DMS79 treated with DMSO at 0.1 percent for 48 hours (cell line): ENCODE data around the gene LTB4R.
"Not testable (repeated sequence)": the region's sequence is repeated elsewhere in the genome, so short reads cannot be mapped to it uniquely, and the experiment has no call there.

Source experiments
- DNase-seq: peaks from one replicate; lab custom pipeline; 2025; lab: John Stamatoyannopoulos, UW

The LTB4R gene

DNA sequence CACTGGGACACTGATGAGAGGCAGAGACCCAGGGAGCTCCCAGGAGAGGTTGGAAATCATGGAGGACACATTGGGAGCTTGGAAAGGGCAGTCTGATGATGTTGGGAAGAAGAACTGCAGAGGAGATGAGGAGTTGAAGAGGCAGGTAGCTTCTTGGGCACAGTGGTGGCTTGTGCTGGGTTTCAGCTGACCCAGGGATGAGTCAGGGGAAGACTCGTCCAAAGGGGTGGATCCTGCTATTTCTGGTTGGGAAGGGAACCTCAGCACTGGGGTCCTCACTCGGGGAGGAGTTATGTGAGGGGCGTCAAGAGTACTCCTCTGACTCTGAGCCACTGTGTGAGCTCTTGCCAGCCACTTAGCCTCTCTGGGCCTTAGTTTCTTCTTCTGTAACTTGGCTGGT, 12.0 kb downstream of the LTB4R start:
- DNase-seq, result no peak

GRCh38 chr14:24324024-24324423, 12.7 kb downstream of the LTB4R start:
- no peak for DNase-seq

DNA sequence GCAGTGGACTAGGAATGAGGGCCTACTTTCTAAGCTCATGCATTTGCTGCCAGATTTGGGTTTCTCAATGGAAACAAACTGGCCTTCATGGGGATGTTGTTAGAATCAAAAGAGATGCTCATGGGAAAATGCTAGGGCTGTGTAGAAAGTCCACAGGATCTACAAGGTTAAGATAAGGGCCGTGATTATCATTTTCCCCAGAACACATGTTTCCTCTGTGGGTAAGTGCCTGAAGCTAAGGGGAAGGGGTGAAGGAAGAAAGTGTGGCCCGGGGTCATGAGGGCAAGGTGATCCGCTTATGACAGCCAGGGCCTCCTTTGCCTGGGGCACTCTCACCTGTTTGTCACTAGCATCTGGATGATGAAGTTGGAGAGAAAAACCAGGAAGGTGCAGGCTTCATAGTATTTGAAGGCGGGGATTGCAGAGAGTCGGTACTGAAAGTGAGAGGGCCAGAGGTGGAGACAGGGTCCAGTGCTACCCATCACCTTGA, 13.8 kb downstream of the LTB4R start:
- no peak for DNase-seq

- no peak for DNase-seq
These were observed 14.7 kb downstream of the LTB4R start for GRCh38 chr14:24325963-24326362.

GRCh38 chr14:24327303-24327702, 16.0 kb downstream of the LTB4R start:
- no peak for DNase-seq

GRCh38 chr14:24327914-24328313, 16.6 kb downstream of the LTB4R start:
- not testable (repeated sequence) for DNase-seq

- no peak for DNase-seq
These were observed 17.9 kb downstream of the LTB4R start for GRCh38 chr14:24329073-24329663.

- DNase-seq, result no peak
These were observed 18.4 kb downstream of the LTB4R start for GRCh38 chr14:24329736-24330135.

GRCh38 chr14:24330973-24331674, 19.8 kb downstream of the LTB4R start:
- no peak for DNase-seq

- no peak for DNase-seq
These were observed 20.5 kb downstream of the LTB4R start for GRCh38 chr14:24331731-24332267.

DNA sequence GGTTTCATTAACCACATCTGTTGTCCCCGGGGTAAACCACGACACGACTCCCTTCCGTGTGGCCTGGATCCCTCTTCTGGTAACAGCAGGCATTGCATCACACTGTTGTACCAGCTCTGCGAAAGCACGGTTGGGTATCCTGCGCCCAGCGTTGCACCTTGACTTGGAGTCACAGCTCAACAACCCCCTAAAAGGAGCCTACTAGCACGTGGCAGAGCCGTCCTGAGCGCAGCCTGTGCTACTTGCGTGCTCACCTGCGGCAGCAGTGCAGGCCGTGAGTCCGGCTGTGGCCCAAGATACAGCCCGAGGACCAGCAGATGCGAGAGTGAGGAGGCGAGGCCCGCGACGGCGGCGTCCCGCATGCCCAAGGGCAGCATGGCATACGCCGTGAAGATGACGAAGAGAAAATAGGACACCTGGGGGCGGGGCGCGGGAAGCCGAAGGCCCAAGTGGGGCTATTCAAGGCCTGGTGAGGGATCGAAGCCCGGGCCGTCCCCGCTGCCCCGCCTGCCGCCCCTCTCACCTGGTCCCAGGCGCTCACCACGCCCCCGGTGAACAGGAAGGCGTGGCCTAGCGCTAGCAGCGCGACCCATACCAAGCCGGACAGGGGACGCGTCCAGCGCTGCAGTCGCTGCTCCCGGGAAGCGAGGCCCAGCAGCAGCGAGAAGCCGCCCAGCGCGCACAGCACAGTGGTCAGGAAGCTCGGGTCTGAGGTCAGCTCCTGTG, 21.1 kb downstream of the LTB4R start:
- peak; percentile 92 for DNase-seq

- DNase-seq, result no peak
These were observed 23.4 kb downstream of the LTB4R start, which contains the start of gene ADCY4 for GRCh38 chr14:24334431-24335291. Gene ADCY4 (minus strand): TSS chr14:24335071. CDS start chr14:24334652, 419 bp downstream.

- no peak for DNase-seq
These were observed 24.3 kb downstream of the LTB4R start for GRCh38 chr14:24335461-24336171.

DNA sequence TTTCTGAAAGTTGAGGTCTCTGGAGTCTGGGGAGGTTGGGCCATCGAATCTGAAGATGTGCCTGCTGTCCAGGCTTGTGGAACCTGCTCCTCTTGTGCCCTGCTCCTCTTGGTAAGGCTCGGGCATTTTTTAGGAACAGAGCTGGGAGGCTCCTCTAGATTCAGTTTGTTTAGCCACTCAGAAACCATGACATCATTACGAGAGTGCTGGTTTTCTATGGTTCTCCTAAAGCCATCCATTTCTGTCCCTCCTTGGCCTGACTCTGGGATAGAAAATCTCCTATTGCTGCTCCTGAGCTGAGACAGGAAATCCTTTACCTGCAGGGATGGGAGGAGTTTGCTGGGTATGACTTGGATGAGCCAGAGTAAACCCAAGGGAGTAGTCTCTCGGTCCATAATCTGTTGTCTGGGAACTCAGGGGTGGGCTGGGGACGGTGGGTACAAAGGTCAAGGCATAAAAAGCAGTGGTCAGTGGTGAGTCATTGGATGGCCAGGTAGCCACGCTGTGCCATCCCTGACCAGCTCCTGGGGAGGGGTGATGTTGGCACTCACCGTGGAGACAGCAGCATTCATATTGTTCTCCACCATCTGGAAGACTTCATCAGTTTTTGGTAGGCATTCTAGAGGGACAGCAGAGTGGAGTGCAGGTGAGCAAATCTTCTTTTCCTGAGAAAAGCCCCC, 26.0 kb downstream of the LTB4R start:
- no peak for DNase-seq

- DNase-seq, result no peak
These were observed 26.5 kb downstream of the LTB4R start for GRCh38 chr14:24337824-24338175.

GRCh38 chr14:24338843-24339242, 27.5 kb downstream of the LTB4R start:
- no peak for DNase-seq

DNA sequence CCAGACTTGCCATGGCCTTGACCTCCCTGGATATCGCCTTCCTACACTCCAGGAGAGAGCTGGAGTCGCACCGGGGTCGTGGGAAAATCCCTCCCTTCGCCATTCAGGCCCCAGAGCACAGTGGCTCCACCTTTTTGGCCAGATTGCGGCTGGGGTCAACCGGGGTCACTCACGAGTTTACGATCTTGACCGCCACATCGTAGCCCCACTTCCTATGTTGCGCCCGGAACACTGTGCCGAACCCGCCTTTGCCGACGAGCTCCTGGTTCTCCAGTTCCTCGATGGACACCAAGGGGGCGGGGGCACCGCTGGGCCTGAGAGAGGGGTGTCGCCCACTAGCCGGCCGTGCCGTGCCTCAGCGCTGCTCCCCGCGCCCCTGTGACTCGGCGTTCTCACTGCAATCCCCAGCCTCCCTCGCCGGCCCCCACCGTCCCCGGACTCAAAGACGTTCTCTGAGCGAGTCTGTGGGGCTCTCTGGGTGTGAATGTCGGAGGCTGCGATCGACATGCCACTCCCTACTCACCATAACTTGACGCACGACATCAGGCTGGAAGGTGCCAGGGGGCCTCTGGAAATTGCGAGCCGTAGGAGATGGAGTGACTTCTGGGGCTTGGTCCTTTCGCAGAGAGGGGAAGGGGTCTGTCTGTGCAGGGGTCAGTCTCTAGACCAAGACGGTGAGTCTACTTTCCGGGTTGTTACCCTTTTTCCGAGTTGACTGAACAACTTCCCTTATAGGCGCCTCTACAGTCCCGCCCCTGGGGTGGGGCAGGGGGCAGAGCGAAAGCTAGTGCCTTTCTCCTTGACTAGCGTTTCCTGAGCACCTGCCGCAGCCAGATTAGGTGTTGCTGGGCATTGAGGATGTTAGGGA, 28.2 kb downstream of the LTB4R start, which contains the start of gene RIPK3:
Gene RIPK3, minus strand, starts transcription at position 708 of the 868 bp plus-strand sequence. Its CDS starts 165 bp downstream, at position 543.
- DNase-seq, result peak; percentile 19

- DNase-seq, result no peak
These were observed 29.3 kb downstream of the LTB4R start for GRCh38 chr14:24340606-24341005.

GRCh38 chr14:24342889-24343288, 31.6 kb downstream of the LTB4R start:
- no peak for DNase-seq
